ENCODE data around the gene TFR2. TPM values are rescaled to one million over a fixed set of nuclear protein-coding genes. Genes with fewer than 3 reads are reported as not detected.

The TFR2 gene
- total RNA-seq, 1 donor from 2014 or later = 0.34 TPM

DNA sequence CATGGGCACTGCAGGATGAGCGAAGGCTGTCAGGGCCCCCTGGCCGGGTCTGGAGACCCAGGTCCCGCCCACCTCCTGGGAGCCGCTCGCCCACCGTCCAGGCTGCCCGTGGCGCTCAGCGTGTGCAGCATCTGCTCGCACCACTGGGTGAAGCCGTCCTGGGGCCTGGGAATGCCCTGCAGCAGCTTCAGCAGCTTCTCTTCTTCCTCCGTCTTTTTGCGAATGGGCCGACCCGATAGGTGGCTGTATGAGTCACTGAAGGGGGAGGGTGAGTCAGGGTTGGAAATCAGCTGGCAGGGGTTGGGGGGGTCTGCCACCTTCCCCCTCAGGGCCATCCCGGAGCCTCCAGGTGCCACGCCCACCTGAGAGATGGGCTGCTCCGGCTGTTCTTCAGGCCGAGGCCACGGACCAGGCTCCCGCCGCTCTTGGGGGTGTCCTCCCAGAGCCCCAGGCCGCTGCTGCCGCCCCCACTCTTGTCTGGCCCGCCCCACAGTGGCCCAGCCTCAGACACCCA is 40.9 kb upstream of the TFR2 start:
- peaks cover 12% of the 10 kb centered on the region for H3K36me3 Mint-ChIP-seq
- Histone ChIP-seq H3K9ac (no peak overlapping the region), H2AFZ (replicated peaks) (no peak overlapping the region), H3K4me3 (no peak overlapping the region), H3K36me3 (no peaks in the 10 kb centered on the region), H3K27ac (peak overlapping the region; percentile 58), H3K9me3 (ENCODE audit: low read depth) (no peaks in the 10 kb centered on the region), H3K4me1 (no peaks in the 10 kb centered on the region), H4K20me1 (ENCODE audit: low read depth) (peaks cover 70% of the 10 kb centered on the region), H3K79me2 (ENCODE audit: low read depth) (no peaks in the 10 kb centered on the region), H3F3A (ENCODE audit: low read depth) (peaks cover 50% of the 10 kb centered on the region), H3K27me3 (no peaks in the 10 kb centered on the region), H3K4me2 (no peak overlapping the region)
- TF ChIP-seq EZH2 (IDR thresholded peaks at IDR 0.05) (no peak), EZH2phosphoT487 (IDR thresholded peaks at IDR 0.05) (no peak)
- TF ChIP-seq, protein P1, sequence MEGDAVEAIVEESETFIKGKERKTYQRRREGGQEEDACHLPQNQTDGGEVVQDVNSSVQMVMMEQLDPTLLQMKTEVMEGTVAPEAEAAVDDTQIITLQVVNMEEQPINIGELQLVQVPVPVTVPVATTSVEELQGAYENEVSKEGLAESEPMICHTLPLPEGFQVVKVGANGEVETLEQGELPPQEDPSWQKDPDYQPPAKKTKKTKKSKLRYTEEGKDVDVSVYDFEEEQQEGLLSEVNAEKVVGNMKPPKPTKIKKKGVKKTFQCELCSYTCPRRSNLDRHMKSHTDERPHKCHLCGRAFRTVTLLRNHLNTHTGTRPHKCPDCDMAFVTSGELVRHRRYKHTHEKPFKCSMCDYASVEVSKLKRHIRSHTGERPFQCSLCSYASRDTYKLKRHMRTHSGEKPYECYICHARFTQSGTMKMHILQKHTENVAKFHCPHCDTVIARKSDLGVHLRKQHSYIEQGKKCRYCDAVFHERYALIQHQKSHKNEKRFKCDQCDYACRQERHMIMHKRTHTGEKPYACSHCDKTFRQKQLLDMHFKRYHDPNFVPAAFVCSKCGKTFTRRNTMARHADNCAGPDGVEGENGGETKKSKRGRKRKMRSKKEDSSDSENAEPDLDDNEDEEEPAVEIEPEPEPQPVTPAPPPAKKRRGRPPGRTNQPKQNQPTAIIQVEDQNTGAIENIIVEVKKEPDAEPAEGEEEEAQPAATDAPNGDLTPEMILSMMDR (IDR thresholded peaks at IDR 0.05) = no peak
- H3K4me1 Mint-ChIP-seq = peaks cover 4% of the 10 kb centered on the region
- no peak overlapping the region for H3K4me3 Mint-ChIP-seq
- no peaks in the 10 kb centered on the region for H3K9me3 Mint-ChIP-seq
- H3K27ac Mint-ChIP-seq = no peak overlapping the region
- DNase-seq (ENCODE audit: low spot score) = no peak
- peaks cover 3% of the 10 kb centered on the region for H3K27me3 Mint-ChIP-seq (ENCODE audit: insufficient read depth, low read depth)

DNA sequence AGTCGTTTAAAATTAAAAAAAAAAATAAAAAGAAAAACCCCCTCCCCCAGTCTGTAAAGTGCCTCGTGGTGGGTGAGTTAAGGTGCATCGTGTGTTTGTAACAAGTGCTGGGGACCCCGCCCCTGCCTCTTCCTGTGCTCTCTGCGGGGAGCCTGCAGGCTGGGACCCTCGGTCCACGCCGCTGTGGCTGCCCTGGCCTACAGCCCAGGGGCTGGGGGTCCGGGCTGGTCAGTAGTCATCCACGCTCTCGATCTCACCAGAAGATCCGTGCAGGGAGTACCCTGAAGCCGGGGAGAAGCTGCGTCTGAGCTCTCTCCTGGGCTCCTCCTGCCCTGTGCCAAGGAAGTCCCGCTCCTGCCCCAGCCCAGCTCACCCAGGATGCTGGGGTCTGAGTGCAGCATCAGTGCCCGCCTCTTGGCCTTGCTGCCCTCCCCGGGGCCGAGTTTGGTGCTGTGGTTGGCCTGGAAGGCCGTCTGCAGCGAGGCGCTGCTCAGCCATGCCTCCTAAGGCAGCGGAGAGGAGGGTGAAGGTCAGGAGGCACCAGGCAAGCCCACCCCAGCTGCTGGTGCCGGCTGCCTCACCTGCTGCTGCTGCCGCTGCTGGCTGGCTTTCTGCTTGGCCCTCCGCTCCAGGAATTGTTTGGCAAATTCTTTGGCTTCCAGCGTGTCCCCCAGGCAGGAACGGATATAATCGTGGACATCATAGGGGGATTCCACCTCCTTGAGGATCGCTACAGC is 40.3 kb upstream of the TFR2 start:
- no peaks in the 10 kb centered on the region for H3K36me3 ChIP-seq
- Mint-ChIP-seq H3K27me3 (ENCODE audit: insufficient read depth, low read depth) (peaks cover 3% of the 10 kb centered on the region), H3K4me1 (peaks cover 4% of the 10 kb centered on the region), H3K9me3 (no peaks in the 10 kb centered on the region), H3K4me3 (no peak overlapping the region), H3K27ac (no peak overlapping the region), H3K36me3 (peaks cover 12% of the 10 kb centered on the region)
- H4K20me1 ChIP-seq (ENCODE audit: low read depth) = peaks cover 70% of the 10 kb centered on the region
- peaks cover 51% of the 10 kb centered on the region for H3F3A ChIP-seq (ENCODE audit: low read depth)
- no peaks in the 10 kb centered on the region for H3K4me1 ChIP-seq
- H3K9ac ChIP-seq = no peak overlapping the region
- H2AFZ ChIP-seq (replicated peaks) = no peak overlapping the region
- no peak overlapping the region for H3K4me2 ChIP-seq
- H3K9me3 ChIP-seq (ENCODE audit: low read depth) = no peaks in the 10 kb centered on the region
- peak overlapping the region; percentile 58 for H3K27ac ChIP-seq
- no peaks in the 10 kb centered on the region for H3K79me2 ChIP-seq (ENCODE audit: low read depth)
- DNase-seq (ENCODE audit: low spot score) = no peak
- TF ChIP-seq EZH2phosphoT487 (IDR thresholded peaks at IDR 0.05) = no peak
- TF ChIP-seq, protein P1 (IDR thresholded peaks at IDR 0.05) = no peak
- no peak for TF ChIP-seq EZH2 (IDR thresholded peaks at IDR 0.05)
- no peaks in the 10 kb centered on the region for H3K27me3 ChIP-seq
- no peak overlapping the region for H3K4me3 ChIP-seq

DNA sequence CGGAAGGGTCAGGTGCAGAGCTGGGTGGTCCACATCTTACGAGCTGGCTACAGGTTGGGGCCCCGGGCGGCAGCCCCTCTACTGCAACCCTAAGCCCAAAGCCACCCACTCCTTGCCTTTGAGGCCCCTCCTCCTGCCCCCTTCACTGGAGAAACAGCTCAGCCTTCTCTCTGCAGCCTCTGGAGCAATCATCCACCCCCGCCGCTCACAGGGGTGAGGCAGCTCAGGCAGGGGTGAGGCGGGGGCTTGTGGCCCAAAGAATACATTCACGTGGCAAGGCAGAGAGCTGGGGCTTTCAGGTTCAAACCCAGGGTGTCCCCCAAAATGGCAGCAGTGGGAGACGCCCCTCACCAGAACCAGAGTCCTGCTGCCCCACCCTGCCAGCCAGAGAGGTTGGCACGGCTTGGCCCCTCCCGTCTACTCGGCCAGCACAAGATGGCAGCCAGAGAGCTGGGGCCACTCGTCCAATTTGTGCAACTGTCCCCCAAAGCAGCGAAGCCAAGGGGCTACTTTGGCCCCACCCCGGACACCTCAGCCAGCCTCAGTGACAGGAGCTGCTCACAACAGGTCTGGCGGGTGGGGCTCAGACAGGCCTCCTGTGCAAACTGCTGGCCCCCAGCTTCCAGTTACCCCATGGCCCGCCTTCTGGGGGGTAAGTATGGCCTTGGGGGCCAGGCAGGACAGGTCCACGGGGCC is 39.4 kb upstream of the TFR2 start:
- H3K27ac Mint-ChIP-seq = no peak overlapping the region
- H3K36me3 Mint-ChIP-seq = peaks cover 12% of the 10 kb centered on the region
- Histone ChIP-seq H3K36me3 (no peaks in the 10 kb centered on the region), H3F3A (ENCODE audit: low read depth) (peaks cover 57% of the 10 kb centered on the region), H3K4me3 (no peak overlapping the region), H2AFZ (replicated peaks) (no peak overlapping the region), H3K9me3 (ENCODE audit: low read depth) (no peaks in the 10 kb centered on the region), H3K4me1 (no peaks in the 10 kb centered on the region), H3K4me2 (no peak overlapping the region), H3K27me3 (no peaks in the 10 kb centered on the region), H3K79me2 (ENCODE audit: low read depth) (peaks cover under 1% of the 10 kb centered on the region), H3K9ac (no peak overlapping the region), H3K27ac (peak overlapping the region; percentile 58), H4K20me1 (ENCODE audit: low read depth) (peaks cover 73% of the 10 kb centered on the region)
- H3K4me1 Mint-ChIP-seq = peaks cover 8% of the 10 kb centered on the region
- peaks cover 3% of the 10 kb centered on the region for H3K27me3 Mint-ChIP-seq (ENCODE audit: insufficient read depth, low read depth)
- no peak overlapping the region for H3K4me3 Mint-ChIP-seq
- TF ChIP-seq EZH2 (IDR thresholded peaks at IDR 0.05) (no peak), EZH2phosphoT487 (IDR thresholded peaks at IDR 0.05) (no peak)
- TF ChIP-seq, protein P1 (IDR thresholded peaks at IDR 0.05) = no peak
- no peak for DNase-seq (ENCODE audit: low spot score)
- no peaks in the 10 kb centered on the region for H3K9me3 Mint-ChIP-seq

Data from neural progenitor cell (in vitro differentiated cells).